Measurements from ENCODE around the gene STAT4.

STAT4 gene

GRCh38 chr2:191041418-191042161 lies 109.2 kb downstream of the STAT4 start:
- no peak for DNase-seq (ENCODE audit: low read depth)

GRCh38 chr2:191039616-191040015 lies 111.2 kb downstream of the STAT4 start:
- DNase-seq (ENCODE audit: low read depth) = no peak

- no peak for DNase-seq (ENCODE audit: low read depth)
Measured at GRCh38 chr2:191038741-191039140, 112.1 kb downstream of the STAT4 start.

GRCh38 chr2:191038241-191038725 lies 112.5 kb downstream of the STAT4 start:
- DNase-seq (ENCODE audit: low read depth) = no peak

GRCh38 chr2:191037351-191037750 lies 113.4 kb downstream of the STAT4 start:
- no peak for DNase-seq (ENCODE audit: low read depth)

GRCh38 chr2:191036363-191036762 lies 114.4 kb downstream of the STAT4 start:
- DNase-seq (ENCODE audit: low read depth) = no peak

GRCh38 chr2:191032588-191033429 lies 118.0 kb downstream of the STAT4 start:
- no peak for DNase-seq (ENCODE audit: low read depth)

- DNase-seq (ENCODE audit: low read depth) = no peak
Measured at GRCh38 chr2:191031256-191031655, 119.5 kb downstream of the STAT4 start.

- no peak for DNase-seq (ENCODE audit: low read depth)
Measured at GRCh38 chr2:191030521-191031154, 120.2 kb downstream of the STAT4 start.

GRCh38 chr2:191029280-191029950 lies 121.4 kb downstream of the STAT4 start:
- DNase-seq (ENCODE audit: low read depth) = no peak

- no peak for DNase-seq (ENCODE audit: low read depth)
Measured at GRCh38 chr2:191026377-191026776, 124.4 kb downstream of the STAT4 start.

- no peak for DNase-seq (ENCODE audit: low read depth)
Measured at GRCh38 chr2:191025135-191025534, 125.7 kb downstream of the STAT4 start.

GRCh38 chr2:191023235-191023679 lies 127.5 kb downstream of the STAT4 start:
- no peak for DNase-seq (ENCODE audit: low read depth)

- DNase-seq (ENCODE audit: low read depth) = peak; percentile 44
Measured at GRCh38 chr2:191020742-191021381, 129.9 kb downstream of the STAT4 start.

- DNase-seq (ENCODE audit: low read depth) = peak; percentile 94
Measured at GRCh38 chr2:191020221-191020741, 130.5 kb downstream of the STAT4 start.

- DNase-seq (ENCODE audit: low read depth) = no peak
Measured at GRCh38 chr2:191019376-191019775, 131.4 kb downstream of the STAT4 start.

GRCh38 chr2:191018643-191019119 lies 132.1 kb downstream of the STAT4 start:
- DNase-seq (ENCODE audit: low read depth) = no peak

GRCh38 chr2:191018048-191018447 lies 132.7 kb downstream of the STAT4 start:
- DNase-seq (ENCODE audit: low read depth) = no peak

- no peak for DNase-seq (ENCODE audit: low read depth)
Measured at GRCh38 chr2:191015831-191016230, 135.0 kb downstream of the STAT4 start.

GRCh38 chr2:191015239-191015638 lies 135.6 kb downstream of the STAT4 start:
- no peak for DNase-seq (ENCODE audit: low read depth)

GRCh38 chr2:191014653-191015020 lies 136.2 kb downstream of the STAT4 start:
- no peak for DNase-seq (ENCODE audit: low read depth)

Measured in activated T-cell treated with anti-CD3 and anti-CD28 coated beads for 24 hours (primary cell).